Transverse colon (tissue), 4 donors: Measurements from ENCODE around the gene INAVA. TPM values are rescaled to one million over a fixed set of nuclear protein-coding genes. Genes with fewer than 3 reads are reported as not detected.
A peak's percentile ranks its signal among the peaks of the same experiment; 100 is the strongest.

Experiments
- DNase-seq: peaks from one replicate; pipeline ENCODE4 v3.0.0-alpha.2; 2019
- H3K27ac ChIP-seq, 4 donors: fragments of 200-600 bp; sonication (generic); 2 replicates each; pipeline ENCODE4 v1.5.1; 2016 to 2018; ENCODE audit warnings: inconsistent platforms in 4 of 4
- H3K27me3 ChIP-seq: fragments of 200-600 bp; sonication (generic); 2 replicates; pipeline ENCODE4 v1.5.1; 2017; ENCODE audit warnings: inconsistent platforms
- H3K36me3 ChIP-seq, 4 donors: fragments of 200-600 bp; sonication (generic); 2 replicates each; pipeline ENCODE4 v1.5.1; 2017 to 2019; ENCODE audit warnings: inconsistent platforms in 4 of 4
- H3K4me1 ChIP-seq, 4 donors: fragments of 200-600 bp; sonication (generic); 2 replicates each; pipeline ENCODE4 v1.5.1; 2017 to 2020; ENCODE audit warnings: inconsistent platforms in 4 of 4
- H3K4me3 ChIP-seq, 4 donors: fragments of 200-600 bp; sonication (generic); 1 replicate in 1 of 4; 2 replicates in 3 of 4; pipeline versions ENCODE4 v1.5.1 to v1.6.1; 2017 to 2019; ENCODE audit warnings: inconsistent platforms in 4 of 4
- H3K9me3 ChIP-seq, 2 donors: fragments of 200-600 bp; sonication (generic); 2 replicates each; pipeline ENCODE4 v1.5.1; 2017 to 2019; ENCODE audit warnings: inconsistent platforms in 2 of 2
- CTCF ChIP-seq, 5 experiments: fragments of 200-600 bp in 3 of 5; fragments of 450-650 bp in 2 of 5; sonication (generic) in 3 of 5; IDR thresholded peaks; 1 replicate in 2 of 5; 2 replicates in 3 of 5; pipeline ENCODE4 v1.5.1; 2016 to 2017; ENCODE audit warnings: antibody characterized with exemption in 5 of 5, inconsistent platforms in 3 of 5, mild to moderate bottlenecking in 2 of 5, moderate library complexity in 1 of 5
- EP300 ChIP-seq: sonication (generic); formaldehyde crosslinking; IDR thresholded peaks from one replicate; pipeline ENCODE4 v1.6.1; 2017; ENCODE audit warnings: antibody characterized with exemption, low read depth
- POLR2A ChIP-seq: fragments of 450-650 bp; IDR thresholded peaks from one replicate; pipeline ENCODE4 v1.6.1; 2016; ENCODE audit warnings: antibody characterized with exemption, mild to moderate bottlenecking, moderate library complexity
- POLR2AphosphoS5 ChIP-seq, 3 donors: sonication (generic); formaldehyde crosslinking; IDR thresholded peaks; one replicate each; pipeline ENCODE4 v1.6.1; 2016; ENCODE audit warnings: antibody characterized with exemption in 3 of 3
- WGBS, 2 donors: methylation state at CpG; one replicate each; pipeline ENCODE4 v1.1.5; 2018; ENCODE audit warnings: low coverage in 1 of 2; 5-methylcytosine and 5-hydroxymethylcytosine counted together
- in situ Hi-C, 4 donors: fragments of 200-750 bp; cut with MboI; loops; one replicate each; pipeline versions ENCODE4 v1.15.0 to v1.15.1; 2017; ENCODE audit warnings: low sequenced_read_pairs in 3 of 4, low pct_ligation_motif_present in 1 of 4, low pct_unique_long_range_greater_than_20kb in 1 of 4
- intact Hi-C: fragments of 100-400 bp; cut with DNase I; formaldehyde crosslinking; loops from one replicate; pipeline ENCODE4 v1.15.1; 2023; ENCODE audit warnings: low total_unique reads
- total RNA-seq, 4 donors: library from RNA; depleted of rRNA; stranded (reverse); fragments of >200 nt; gene quantifications; one replicate each; pipeline ENCODE4 v1.1.0, GENCODE V29; 2016

INAVA gene
- total RNA-seq, 4 donors from 2014 or later = 139 to 609 (median 265) TPM

DNA sequence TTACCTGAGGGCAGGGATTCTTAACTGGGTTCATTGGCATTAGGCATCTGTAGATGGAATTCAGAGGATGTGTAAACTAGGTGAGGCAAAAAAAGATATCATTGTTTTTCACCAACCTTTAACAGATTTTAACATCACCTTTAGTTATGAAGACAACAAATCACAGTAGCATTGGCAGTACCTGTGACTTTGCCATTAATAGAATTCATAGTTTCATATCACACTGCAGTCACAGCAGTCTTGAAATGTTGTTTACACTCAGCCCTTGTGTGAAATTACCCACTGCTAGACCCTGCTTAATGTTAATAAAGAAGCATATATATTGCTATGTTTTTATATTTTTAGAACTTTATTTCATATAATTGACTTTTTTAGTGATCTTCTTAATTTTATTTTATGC is 1.7 kb upstream of the INAVA start:
- no peaks in the 10 kb centered on the region for H3K9me3 ChIP-seq
- TF ChIP-seq EP300 (no peak), CTCF (IDR thresholded peaks at IDR 0.05) (no peak), POLR2A (no peak), POLR2AphosphoS5 (IDR thresholded peaks at IDR 0.05) (no peak)
- H3K27ac ChIP-seq = peak overlapping the region; percentile 90 to 96 (median 91)
- H3K27me3 ChIP-seq = peaks cover 14% of the 10 kb centered on the region
- H3K36me3 ChIP-seq = no peaks in the 10 kb centered on the region
- in situ Hi-C loops = loop anchor here in 1 of 4 donors (10.0 kb wide), 1 partner anchor 142 kb away; no protein-coding TSS in a partner anchor
- DNase-seq = no peak
- intact Hi-C loops = no loop called here
- H3K4me3 ChIP-seq = peak overlapping the region in 1 of 4 donors; percentile 24
- peaks cover 0 to 56% (median 40%) of the 10 kb centered on the region in 4 donors for H3K4me1 ChIP-seq

DNA sequence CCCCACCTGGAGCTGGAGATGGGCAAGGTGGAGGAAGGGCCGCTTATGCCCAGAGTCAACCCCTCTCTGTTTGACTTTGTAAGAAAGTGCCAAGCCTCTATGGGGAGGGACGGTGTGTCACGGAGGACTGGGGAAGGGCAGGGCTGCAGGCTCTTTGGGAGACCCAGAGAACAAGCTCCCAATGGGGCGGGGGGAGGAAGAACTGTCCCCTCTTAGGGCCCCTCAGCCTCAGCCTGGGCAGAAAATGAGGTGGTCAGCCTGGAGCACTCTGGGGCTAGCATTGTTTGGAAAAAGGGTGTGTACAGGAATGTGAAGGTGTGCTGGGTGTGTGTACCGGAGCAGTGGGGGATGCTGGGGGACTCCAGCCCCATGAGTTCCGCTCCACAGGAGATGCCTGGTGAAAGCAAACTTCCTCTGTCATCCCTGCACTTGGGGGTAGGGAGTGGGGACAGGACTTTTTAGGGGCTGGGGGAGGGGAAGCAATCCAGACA is 1.2 kb upstream of the INAVA start:
- Histone ChIP-seq H3K9me3 (no peaks in the 10 kb centered on the region), H3K4me1 (peaks cover 0 to 59% (median 42%) of the 10 kb centered on the region in 4 donors), H3K27ac (peak overlapping the region; percentile 90 to 96 (median 91)), H3K4me3 (peak overlapping the region in 1 of 4 donors; percentile 62), H3K36me3 (no peaks in the 10 kb centered on the region), H3K27me3 (peaks cover 14% of the 10 kb centered on the region)
- 50 to 58% methylated on average over 1 to 6 of the region's 6 CpGs for WGBS, 2 donors
- peak; percentile 57 for DNase-seq
- intact Hi-C loops (no loop called here), in situ Hi-C loops (loop anchor here in 1 of 4 donors (10.0 kb wide), 1 partner anchor 141 kb away; no protein-coding TSS in a partner anchor)
- no peak for TF ChIP-seq CTCF (IDR thresholded peaks at IDR 0.05)
- TF ChIP-seq POLR2AphosphoS5 (IDR thresholded peaks at IDR 0.05) = peak in 1 of 3 donors; percentile 18
- TF ChIP-seq EP300 = no peak
- TF ChIP-seq POLR2A = peak; percentile 33

- DNase-seq = no peak
Measured at GRCh38 chr1:200895443-200895789, 716 bp downstream of the INAVA start.

More at GRCh38 chr1:200895443-200895789, 716 bp downstream of the INAVA start:
- no peaks in the 10 kb centered on the region for H3K9me3 ChIP-seq
- peaks cover 0 to 6% (median 0%) of the 10 kb centered on the region in 4 donors for H3K36me3 ChIP-seq
- intact Hi-C loops (no loop called here), in situ Hi-C loops (loop anchor here in 1 of 4 donors (10.0 kb wide), 1 partner anchor 139 kb away; no protein-coding TSS in a partner anchor)
- peak overlapping the region; percentile 90 to 96 (median 91) for H3K27ac ChIP-seq
- no peak for TF ChIP-seq POLR2AphosphoS5 (IDR thresholded peaks at IDR 0.05)
- no peak for TF ChIP-seq POLR2A
- TF ChIP-seq EP300 = no peak
- TF ChIP-seq CTCF (IDR thresholded peaks at IDR 0.05) = no peak
- H3K4me3 ChIP-seq = peak overlapping the region; percentile 35 to 62 (median 51)
- peaks cover 0 to 66% (median 47%) of the 10 kb centered on the region in 4 donors for H3K4me1 ChIP-seq
- H3K27me3 ChIP-seq = peaks cover 14% of the 10 kb centered on the region
- 64% methylated on average over 8 of the region's 8 CpGs; no CpG with 5 or more reads in 1 of the 2 donors for WGBS, 2 donors
